GM19467 (cell line): ENCODE results near the gene OR10H4.
"Not testable (repeated sequence)": the region's sequence is repeated elsewhere in the genome, so short reads cannot be mapped to it uniquely, and the experiment has no call there.

Experiments used
- ATAC-seq: cut with Tn5 transposase; IDR thresholded peaks from one replicate; pipeline ENCODE4 v1.9.1; 2021; ENCODE audit warnings: mild to moderate bottlenecking, moderate library complexity; ENCODE audit not compliant: unreplicated experiment

OR10H4 gene

DNA sequence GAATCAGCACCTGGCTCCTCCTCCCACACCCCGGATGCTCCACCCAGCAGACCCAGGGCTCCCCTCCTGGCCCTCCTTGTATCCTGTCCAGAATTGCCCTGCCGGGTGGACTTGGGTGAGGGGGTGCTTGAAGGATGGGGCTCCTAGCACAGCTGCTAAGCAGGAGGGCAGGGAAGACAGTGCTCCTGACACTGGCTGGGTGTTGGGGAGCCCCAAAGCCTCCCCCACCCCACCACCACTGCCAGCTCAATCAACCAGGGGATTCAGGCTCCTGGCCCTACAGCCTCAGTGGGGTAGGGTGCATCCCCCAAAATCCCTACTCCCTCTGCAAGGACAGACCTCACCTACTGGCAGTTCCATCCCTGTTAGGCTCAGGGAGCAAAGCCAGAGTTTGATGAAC lies 11.9 kb upstream of the OR10H4 start:
- no peak for ATAC-seq

DNA sequence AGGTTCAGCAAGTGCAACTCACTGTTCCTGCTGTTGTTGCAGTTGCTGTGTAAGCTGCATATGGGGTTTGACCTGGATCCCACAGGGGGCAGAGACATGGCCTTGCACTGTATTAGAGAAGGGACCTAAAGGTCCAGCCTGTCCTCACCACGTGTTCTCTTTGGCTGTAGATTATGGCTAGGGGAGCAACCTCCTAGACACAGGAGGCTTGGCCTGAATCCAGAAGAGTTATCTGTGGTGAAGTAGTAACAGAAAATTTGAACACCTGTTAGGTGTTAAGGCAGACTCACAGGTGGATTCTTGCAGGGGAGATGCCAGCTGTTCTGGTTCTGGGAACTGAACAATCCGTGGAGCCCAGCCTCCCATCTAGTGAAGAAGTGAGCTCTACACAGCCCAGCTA lies 11.0 kb upstream of the OR10H4 start:
- ATAC-seq: no peak

DNA sequence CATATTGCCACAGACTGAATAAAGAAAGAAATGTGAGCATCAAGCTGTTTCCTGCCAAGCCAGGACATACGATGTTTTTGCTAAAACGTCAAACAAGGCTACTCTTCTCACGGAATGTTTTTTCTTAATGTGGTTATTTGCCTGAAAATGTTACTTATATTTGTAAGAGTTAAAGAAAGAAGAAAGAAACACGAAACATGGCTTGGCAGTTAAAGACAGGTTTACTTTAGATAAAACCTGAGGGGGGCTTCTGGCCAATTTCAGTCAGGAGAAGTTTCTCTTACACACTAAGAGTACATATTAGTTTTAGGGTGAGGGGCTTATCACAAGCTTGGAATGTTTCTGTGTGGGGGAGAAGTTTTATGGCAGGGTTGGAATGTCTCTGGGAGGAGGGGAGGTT lies 4.4 kb upstream of the OR10H4 start:
- no peak for ATAC-seq

DNA sequence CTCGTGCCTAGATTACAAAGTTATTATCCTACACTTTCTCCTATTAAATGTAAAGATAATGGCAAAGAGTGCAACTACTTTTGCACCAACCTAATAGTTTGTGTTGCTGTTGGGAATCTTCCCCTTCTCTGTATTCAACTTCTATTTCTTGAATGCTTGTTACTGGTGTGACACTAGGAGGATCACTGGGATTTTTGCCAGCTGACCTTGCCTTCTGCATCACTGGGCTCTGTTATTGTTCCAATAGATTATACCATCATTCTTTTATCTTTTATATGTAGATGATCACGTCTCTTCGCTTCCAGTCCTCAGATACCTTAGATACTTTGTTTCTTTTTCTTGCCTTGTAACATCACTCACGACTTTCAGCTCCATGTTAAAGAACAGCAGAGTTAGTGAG lies 3.5 kb upstream of the OR10H4 start:
- ATAC-seq: no peak

DNA sequence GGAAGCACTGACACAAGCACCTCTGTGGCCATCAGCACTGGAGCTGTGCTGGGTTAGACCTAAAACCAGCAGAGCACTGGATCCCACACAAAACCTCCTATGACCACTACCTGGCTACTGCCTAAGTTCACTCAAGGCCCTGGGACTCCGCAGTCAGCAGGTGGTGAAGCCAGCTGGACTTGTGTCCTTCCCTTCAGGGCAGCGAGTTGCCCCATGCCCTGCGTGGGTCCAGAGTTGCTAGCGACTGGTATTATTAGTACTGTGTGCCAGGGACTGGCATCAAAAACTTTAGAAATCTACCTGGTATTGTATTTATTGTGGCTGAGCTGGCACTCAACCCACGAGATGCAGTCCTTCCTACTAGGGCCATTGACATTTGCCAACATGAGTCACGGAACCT lies 6.0 kb downstream of the OR10H4 start:
- ATAC-seq: no peak

DNA sequence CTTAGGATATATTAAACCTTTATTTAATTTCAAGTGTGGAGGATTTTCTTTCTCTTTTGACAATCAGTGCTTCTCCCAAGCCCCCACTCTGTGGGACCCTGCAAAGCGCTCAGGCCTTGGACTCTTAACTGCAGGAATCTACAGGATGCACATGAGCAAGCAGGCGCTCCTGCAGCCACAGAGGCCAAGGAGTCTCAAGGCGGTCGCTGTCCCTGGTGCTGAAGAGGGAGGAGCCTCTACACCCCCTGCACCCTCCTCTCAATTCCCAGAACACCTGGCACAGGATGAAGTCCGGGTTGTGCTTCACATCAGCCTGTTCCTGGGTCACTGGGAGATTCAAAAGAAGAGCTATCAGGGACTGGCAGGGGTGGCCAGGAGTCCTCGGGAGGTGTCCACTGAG lies 13.5 kb downstream of the OR10H4 start:
- ATAC-seq: no peak

DNA sequence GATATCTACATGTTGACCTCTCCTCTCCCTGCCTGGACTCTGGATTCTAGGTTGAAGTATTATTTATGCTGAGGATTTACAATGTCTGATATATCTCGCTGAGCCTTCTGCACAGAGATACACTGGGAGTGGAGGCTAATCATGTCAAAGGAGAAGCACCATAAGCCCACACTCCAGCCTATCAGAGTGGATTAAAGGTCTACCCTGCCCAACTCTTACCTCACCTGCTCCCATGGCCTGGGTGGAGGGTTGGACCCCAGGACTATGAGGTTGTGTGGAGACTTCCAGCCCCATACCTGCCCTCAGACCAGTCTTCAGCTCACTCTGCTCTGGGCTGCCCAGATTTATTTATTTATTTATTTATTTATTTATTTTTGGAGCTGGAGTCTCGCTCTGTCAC lies 15.4 kb downstream of the OR10H4 start:
- ATAC-seq: no peak

DNA sequence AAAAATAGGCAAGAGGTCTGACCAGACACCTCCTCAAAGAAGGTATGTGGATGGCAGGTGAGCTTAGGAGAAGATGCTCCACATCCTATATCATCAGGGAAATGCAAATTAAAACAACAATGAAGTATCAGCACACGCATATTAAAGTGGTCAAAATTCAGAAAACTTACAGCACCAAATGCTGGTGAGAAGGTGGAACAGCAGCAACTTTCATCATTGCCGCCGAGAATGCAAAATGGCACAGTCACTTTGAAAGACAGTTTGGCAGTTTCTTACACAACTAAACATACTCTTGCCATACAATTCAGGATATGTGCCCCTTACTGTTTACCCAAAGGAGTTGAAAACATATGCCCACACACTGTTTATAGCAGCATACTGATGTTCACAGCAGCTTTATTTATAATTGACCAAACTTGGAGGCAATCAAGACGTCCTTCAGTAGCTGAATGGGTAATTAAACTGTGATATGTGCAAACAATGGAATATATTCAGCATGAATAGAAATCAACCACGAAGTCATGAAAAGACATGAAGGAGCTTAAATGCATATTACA lies 22.5 kb downstream of the OR10H4 start:
- ATAC-seq: no peak

DNA sequence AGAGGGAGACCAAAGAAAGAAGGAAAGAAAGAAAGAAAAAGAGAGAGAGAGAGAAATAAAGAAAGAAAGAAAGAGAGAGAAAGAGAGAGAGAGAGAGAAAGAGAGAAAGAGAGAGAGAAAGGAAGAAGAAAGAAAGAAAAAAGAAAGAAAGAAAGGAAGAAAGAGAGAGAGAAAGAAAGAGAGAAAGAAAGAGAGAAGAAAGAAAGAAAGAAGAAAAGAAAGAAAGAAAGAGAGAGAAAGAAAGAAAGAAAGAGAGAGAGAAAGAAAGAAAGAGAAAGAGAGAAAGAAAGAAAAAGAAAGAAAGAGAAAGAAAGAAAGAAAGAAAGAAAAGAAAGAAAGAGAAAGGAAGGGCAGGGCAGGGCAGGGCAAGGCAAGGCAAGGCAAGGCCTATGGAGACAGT lies 23.2 kb downstream of the OR10H4 start:
- ATAC-seq: not testable (repeated sequence)

DNA sequence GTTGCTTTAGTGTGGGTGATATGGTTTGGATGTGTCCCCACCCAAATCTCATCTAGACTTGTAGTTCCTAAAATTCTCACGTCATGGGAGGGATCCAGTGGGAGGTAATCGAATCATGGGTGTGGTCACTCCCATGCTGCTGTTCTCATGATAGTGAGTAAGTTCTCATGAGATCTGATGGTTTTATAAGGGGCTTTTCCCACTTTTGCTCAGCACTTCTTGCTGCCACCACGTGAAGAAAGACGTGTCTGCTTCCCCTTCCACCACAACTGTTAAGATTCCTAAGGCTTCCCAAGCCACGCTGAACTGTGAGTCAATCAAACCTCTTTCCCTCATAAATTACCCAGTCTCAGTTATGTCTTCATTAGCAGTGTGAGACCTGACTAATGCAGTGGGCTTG lies 26.0 kb downstream of the OR10H4 start:
- ATAC-seq: no peak

DNA sequence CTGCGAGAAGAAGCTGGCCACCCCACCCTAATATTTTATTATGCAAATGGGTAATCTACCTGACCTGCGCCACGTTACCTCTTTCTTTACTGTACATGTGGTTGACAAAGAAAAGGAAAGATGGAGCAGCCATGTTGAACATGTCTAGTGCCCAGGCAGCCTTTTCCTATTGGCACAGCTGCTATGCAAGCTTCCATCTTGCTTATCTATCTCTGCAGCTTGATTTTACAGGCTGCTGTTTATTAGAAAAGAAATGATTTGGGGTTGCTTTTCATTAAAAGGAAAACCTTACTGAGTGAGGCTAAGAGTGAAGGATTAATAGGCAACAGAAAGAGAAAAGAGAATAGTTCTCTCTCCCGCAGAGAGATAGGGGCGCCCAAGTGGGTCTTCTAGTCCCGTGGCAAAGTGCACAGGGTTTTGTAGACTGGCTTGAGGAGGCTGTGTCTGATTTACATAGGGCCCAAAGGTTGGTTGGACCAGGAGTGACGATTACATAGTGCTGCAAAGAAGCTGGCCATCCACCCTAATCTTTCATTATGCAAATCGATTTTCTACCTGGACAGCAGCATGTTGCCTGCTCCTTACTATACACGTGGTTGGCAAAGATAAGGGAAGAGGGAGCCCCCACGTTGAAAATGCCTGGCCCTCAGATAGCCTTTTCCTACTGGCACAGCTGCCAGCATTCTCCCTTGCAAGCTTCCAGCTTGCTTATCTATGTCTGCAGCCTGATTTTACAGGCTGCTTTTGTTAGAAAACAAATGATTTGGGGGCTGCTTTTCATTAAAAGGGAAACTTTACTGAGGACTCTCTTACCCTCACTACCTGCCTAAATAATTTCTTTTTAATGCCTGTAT lies 28.3 kb downstream of the OR10H4 start:
- ATAC-seq: no peak

DNA sequence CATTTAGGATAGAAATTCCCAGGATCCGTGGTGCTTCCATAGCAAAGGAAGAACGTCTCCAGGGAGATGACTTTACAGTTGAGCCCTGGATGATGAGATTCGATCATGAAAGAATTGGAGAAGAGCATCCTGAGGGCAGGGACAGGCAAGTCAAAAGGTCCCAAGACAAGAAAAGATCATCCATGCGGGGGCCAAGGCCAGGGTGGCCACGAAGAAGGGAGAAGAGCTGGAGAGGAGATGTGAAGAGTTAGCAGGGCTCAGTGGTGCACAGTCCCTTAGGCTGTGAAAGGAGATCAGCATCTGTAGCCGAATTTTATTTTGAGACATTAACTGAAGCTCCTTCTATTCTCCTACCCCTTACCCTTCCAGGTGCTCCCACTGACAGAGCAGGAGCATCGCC lies 28.9 kb downstream of the OR10H4 start:
- no peak for ATAC-seq

DNA sequence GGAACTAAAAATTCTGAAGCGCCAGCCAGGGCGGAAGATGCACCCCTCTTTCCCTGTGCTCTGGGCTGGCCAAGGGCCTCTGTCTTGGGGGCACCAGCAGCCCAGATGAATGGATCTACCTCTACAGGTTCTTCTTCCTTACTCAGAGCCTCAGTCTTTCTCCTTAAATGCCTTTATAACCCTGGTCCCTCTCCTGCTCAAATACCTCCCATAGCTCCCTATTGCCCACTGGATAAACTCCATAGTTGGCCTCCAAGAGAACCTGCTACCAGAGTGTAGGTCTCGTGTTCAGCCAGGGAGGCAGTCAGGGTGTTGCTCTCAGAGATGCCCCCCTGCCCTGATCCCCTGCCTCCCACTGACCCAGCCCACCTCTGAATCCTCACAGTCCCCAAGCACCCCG lies 30.5 kb downstream of the OR10H4 start:
- ATAC-seq: no peak

DNA sequence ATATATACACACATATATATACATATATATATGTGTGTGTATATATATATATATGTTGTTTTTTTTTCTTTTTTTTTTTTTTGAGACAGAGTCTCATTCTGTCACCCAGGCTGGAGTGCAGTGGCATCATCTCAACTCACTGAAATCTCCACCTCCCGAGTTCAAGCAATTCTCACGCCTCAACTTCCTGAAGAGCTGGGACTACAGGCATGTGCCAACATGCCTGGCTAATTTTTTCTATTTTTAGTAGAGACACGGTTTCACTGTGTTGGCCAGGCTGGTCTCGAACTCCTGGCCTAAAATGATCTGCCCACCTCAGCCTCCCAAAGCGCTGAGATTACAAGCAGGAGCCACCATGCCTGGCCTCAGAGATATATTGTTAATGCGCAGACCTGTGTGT lies 37.0 kb downstream of the OR10H4 start:
- ATAC-seq: not testable (repeated sequence)

DNA sequence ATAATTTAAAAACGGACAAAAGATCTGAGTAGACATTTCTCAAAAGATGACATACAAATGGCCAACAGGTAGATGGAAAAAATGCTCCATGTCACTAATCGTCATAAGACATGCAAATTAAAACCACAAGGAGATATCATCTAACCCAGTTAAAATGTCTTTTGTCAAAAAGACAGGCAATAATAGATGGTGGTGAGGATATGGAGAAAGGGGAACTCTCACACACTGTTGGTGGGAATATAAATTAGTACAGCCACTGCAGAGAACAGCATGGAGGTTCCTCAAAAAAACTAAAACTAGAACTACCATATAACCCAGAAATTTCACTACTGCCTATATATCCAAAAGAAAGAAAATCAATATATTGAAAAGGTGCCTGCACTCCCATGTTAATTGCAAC lies 37.9 kb downstream of the OR10H4 start:
- no peak for ATAC-seq

DNA sequence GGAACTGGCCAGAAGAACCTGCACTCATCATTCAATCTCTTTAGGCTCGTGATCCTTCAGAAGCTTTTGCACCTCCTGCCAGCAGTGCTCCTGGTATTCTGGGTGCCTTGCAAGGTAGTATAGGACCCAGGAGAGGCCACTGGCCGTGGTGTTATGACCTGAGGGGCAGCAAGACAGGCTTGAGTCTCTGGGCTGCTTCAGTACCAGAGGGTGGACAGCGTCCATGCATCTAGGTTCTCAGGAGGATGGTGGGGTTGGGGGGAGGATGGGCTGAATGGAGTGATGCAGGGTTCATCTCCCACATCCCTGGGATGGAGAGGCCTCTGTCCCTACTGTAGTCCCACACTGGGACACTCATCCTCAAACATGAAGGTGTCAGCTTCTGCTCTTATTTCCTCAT lies 41.1 kb downstream of the OR10H4 start:
- ATAC-seq: no peak

DNA sequence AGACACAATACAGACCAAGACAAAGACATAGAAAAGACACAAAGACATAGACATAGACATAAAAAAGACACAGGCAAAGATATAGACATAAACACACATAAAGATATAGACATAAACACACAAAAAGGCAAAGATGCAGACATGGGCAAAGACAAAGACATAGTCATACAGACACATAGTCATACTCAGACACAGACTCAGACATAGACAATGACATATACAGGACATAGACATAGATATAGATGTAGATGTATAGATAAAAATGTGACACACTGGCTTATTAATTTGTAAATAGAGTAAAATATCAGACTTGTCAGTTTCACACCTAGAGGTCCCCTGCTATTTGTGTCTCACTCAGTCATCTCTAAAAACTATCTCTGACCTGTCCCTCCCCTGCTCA lies 42.8 kb downstream of the OR10H4 start:
- no peak for ATAC-seq

DNA sequence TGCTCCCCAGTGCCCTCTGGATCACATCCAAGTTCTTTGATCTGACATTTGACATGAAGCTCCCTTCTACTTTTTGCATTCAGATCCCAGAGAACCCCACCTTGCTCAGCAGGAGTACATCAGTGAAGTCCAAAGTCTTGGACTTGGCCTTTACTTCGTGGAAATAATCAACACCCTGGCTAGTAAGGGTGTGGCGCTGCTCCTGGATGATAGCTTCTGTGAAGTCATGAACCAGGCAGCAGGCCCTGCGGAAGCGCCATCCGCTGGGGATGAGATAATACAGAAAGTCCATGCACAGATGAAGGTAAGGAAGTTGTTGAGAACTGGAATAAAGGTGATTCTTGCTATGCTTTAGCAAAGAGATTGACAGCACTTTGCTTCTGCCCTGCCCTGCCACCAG lies 43.2 kb downstream of the OR10H4 start:
- ATAC-seq: no peak

DNA sequence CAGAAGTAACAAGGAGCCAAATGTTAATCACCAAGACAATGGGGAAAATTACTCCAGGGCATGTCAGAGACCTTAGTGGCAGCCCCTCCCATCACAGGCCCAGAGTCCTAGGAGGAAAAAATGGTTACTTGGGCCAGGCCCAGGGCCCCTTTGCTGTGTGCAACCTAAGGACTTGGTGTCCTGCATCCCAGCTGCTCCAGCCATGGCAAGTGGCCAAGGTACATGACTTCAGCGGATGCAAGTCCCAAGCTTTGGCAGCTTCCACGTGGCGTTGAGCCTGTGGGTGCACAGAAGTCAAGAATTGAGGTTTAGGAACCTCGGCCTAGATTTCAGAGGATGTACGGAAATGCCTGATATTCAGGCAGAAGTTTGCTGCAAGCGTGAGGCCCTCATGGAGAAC lies 46.7 kb downstream of the OR10H4 start:
- ATAC-seq: no peak

DNA sequence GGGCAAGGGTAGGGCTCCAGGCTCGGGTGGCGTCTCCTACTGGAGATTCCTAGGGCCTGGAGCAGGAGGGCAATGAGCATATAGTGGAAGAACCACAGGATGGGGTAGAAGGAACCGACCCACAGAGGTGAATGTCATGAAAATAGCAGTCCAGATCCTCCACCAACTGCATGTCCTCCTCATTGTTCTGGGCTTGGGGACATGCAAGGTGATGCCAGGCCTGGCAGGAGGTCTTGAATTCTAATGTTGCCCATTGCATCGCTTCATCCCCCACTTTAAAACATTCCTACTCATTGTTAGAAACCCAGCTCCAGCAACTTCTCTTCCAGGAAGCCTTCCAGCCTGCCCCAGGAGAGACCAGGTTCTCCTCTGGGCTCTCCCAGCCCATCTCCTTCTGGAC lies 49.4 kb downstream of the OR10H4 start:
- ATAC-seq: no peak
